Prostate gland (tissue), 2 donors: ENCODE results near the gene IGF2BP2.

Source experiments
- POLR2A ChIP-seq: fragments of 450-650 bp; IDR thresholded peaks from one replicate; pipeline ENCODE4 v1.6.1; 2016; ENCODE audit warnings: antibody characterized with exemption, mild to moderate bottlenecking
- TF ChIP-seq, protein P1 (sequence below), 4 experiments: fragments of 200-600 bp in 2 of 4; fragments of 450-650 bp in 2 of 4; sonication (generic) in 2 of 4; IDR thresholded peaks; 1 replicate in 3 of 4; 2 replicates in 1 of 4; pipeline ENCODE4 v1.5.1; 2016 to 2019; ENCODE audit warnings: antibody characterized with exemption in 4 of 4, mild to moderate bottlenecking in 2 of 4, moderate library complexity in 2 of 4

DNA sequence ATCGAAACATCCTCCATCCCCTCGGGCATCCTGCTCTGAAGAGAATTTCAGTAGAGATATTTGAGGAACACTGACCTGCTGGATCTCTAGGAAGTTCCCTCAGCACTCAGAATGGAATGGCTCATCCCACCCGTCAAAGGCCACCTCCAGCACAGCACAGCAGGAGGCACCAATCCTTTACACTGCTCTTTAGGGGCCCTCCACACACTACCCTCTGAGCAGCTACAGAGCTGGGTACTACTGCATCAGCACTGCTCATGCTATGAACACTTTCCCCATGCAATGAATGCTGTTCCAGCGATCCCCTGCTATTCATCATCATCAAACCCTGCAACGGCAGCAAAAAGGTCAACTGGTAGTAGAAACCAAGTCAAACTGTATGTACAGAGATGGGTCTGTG lies 40.5 kb downstream of the IGF2BP2 start:
- TF ChIP-seq, protein P1, sequence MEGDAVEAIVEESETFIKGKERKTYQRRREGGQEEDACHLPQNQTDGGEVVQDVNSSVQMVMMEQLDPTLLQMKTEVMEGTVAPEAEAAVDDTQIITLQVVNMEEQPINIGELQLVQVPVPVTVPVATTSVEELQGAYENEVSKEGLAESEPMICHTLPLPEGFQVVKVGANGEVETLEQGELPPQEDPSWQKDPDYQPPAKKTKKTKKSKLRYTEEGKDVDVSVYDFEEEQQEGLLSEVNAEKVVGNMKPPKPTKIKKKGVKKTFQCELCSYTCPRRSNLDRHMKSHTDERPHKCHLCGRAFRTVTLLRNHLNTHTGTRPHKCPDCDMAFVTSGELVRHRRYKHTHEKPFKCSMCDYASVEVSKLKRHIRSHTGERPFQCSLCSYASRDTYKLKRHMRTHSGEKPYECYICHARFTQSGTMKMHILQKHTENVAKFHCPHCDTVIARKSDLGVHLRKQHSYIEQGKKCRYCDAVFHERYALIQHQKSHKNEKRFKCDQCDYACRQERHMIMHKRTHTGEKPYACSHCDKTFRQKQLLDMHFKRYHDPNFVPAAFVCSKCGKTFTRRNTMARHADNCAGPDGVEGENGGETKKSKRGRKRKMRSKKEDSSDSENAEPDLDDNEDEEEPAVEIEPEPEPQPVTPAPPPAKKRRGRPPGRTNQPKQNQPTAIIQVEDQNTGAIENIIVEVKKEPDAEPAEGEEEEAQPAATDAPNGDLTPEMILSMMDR (IDR thresholded peaks at IDR 0.05) = no peak
- TF ChIP-seq POLR2A = no peak
